ENCODE measurements around the gene ECPAS.
"Not testable (repeated sequence)": the region's sequence is repeated elsewhere in the genome, so short reads cannot be mapped to it uniquely, and the experiment has no call there.

The ECPAS gene

DNA sequence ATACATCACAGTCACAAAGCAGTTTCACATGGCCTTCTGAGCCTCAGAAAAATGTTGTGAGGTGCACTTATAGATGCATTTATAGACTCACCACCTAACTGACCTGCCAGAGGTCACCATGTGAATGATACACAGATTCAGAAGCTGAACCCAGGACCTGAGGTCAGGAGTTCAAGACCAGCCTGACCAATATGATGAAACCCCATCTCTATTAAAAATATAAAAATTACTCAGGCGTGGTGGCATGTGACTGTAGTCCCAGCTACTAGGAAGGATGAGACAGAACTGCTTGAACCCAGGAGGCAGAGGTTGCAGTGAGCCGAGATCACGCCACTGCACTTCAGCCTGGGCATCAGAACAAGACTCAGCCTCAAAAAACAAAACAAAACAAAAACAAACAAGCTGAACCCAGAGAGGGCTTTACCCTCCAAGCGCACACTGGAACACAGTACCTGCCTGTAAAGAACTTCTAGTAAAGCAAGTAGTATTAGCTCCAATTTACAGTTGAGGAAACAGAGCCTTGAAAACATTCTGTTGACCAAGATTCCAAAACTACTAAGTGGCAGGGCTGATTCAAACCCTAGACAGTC, 16.3 kb downstream of the ECPAS start:
- no peak for DNase-seq

DNA sequence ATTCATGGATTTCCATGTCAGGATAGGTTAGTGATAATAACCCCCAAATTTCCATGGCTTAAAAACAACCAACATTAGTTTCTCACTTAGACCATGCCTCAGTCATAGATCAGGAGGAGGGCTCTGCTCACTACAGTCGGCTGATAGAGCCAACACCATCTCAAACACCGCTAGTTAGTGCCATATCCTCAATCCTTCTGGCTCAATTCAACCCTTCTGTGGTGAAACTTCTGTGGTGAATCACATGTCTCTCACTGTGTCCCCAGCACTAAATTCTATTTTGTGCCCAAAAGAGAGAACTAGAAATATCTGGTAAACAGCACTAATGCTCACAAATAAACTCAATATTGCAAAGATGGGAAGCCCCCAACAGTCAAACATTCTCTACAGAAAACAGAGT, 21.1 kb downstream of the ECPAS start:
- no peak for DNase-seq

DNA sequence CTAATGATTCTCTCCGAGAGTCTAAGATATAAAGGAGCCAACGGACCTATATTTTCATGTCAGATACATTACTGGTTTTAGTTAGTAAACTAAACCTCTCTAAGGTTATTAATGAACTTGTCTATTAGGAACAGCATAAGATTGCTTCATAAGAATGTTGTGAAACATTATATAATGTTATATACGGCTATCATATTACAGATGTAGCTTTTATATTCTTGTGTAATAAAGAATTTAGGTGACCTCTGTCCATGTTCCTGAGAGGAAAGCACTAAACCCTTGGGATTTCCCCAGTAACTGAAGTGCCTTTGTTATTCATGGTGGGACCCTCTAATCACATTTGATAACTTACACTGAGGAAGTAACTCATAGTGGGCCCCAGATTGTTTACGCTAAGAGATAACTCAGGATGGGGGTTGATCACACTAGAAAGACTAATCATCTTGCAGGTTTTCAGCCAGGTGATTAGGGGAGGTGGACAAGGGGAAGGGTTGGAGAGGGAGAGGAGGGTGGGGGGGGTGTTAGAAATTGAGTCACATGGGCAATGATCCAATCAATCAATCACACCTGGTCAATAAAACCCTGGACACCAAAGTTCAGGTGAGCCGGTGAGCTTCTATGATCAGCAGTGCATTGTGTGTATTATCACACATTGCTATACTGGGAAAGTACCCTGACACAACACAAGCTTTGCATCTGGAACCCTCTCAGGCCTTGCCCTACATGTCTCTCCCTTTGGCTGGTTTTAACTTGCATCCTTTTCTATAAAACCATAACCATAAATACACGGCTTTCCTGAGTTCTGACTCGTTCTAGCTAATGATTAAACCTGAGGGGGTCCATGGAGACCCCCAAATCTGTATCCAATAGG, 25.8 kb downstream of the ECPAS start:
- no peak for DNase-seq

DNA sequence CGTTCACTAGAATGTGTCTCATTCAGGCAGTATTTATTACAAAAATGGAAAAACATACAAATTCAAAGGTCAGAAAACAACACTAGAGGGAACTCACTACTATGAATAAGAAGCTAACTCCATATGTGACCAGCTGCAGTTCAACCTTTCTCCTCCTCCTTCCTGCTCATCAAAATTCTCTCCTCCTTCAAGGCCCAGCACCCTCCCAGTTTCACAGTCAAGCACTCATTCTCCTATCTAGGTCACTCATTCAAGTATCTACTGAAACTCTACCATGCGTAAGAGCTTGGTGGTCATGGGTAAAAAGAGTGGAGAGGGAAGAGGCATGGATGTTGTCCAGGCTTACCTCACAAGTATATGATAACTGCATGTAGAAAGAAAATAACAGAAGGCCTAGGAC, 27.7 kb downstream of the ECPAS start:
- no peak for DNase-seq

DNA sequence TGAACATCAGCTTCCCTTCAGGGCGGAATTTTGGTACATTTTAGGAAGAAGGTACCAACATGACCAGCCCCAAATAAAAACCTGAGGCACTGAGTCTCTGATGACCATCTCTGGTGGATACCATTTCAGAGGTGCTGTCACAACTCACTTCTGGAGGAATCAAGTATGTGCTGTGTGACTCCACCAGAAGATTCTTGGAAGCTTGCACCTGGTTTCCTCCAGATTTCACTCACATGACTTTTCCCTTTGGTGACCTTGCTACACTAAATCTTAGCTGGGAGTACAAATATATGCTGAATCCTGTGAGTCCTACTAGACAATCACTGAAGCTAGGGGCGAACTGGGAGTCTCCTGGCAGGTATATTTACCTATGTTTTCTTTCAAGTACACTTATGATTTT, 28.5 kb downstream of the ECPAS start:
- DNase-seq: no peak

DNA sequence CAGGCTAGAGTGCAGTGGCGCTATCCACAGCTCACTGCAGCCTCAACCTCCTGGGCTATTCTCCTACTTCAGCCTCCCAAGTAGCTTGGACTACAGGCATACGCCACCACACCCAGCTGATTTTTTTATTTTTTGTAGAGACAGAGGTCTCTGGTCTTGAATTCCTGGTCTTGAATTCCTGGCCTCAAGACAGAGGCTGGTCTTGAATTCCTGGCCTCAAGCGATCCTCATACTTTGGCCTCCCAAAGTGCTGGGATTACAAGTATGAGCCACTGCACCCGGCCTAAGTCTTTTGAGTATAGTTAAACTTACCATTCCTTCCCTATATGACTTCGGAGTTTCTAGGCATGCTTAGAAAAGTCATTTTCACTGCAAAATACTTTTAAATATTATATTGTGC, 29.4 kb downstream of the ECPAS start:
- no peak for DNase-seq

DNA sequence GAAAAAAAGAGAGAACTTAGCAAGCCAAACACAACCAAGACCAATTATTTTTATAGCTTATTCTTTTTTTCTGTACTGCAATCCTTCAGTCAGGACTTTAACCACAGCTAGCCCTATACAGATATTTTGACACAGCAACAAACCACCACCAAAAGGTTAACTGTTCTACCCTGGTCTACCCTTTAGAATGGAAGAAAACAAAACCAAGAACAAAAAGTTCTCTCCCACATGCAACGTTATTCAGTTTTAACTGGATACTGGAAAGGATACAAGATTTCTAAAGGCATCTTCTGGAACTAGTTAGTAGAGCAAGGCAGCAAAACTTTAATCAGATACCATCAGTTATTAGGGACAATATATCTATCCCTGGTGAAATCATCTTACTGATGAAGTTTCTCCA, 32.6 kb downstream of the ECPAS start:
- no peak for DNase-seq

DNA sequence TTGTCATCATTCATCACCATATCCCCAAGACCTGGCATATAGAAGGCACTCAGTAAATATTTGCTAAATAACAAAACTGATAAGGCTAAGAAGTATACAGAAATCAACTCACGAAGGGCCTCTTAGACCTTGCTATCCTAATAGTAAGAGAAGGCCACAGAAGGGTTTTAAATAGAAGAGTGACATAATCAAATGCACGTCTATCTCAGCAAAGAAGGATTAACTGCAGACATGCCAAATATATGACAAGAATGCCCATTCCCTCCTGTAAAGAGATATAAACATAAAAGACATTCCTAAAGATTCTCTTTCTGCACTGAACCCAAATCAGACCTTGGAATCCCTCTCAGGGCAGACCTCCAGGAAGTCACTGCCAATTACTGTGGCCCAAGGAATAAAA, 34.1 kb downstream of the ECPAS start:
- no peak for DNase-seq

DNA sequence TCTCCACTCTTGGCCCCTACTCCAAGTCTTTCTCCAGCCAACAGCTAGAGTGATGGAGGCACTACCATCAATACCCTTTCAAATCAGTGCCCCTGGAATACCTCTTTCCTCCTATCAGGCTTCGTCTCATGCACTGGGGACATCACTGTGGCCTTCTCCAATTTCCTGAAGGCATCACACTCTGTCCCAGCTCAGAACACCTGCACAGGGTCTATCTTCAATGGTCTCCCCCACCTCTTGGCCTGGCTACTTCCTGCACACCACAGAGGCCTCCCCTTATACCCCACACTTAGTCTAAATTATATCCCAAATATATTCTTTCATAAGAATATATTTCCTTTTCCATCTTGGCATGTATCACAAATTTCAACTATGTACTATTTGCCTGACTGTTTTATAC, 34.5 kb downstream of the ECPAS start:
- no peak for DNase-seq

DNA sequence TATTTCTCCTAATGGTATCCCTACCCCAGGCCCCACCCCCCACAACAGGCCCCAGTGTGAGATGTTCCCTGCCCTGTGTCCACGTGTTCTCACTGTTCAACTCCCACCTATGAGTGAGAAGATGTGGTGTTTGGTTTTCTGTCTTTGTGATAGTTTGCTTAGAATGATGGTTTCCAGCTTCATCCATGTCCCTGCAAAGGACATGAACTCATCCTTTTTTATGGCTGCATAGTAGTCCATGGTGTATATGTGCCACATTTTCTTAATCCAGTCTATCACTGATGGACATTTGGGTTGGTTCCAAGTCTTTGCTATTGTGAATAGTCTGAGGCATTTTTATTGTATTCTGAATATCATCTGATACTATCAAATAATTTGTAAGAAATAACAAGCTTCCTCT, 38.4 kb downstream of the ECPAS start:
- DNase-seq: not testable (repeated sequence)

DNA sequence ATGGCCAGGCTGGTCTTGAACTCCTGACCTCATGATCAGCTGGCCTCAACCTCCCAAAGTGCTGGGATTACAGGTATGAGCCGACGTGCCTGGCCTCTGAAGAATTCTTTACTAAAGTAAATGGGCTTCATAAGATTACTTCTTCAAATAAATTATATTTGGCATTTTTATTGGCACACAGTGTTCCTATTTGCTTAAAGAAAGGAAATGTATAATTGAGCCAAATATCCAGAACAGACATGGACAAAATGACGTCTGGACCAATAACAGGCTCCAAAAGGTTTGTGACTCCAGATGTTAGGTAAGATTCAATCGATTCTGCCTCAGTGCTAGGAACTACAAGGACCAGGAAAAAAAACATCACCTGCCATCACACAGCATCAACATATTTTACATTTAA, 40.7 kb downstream of the ECPAS start:
- no peak for DNase-seq

DNA sequence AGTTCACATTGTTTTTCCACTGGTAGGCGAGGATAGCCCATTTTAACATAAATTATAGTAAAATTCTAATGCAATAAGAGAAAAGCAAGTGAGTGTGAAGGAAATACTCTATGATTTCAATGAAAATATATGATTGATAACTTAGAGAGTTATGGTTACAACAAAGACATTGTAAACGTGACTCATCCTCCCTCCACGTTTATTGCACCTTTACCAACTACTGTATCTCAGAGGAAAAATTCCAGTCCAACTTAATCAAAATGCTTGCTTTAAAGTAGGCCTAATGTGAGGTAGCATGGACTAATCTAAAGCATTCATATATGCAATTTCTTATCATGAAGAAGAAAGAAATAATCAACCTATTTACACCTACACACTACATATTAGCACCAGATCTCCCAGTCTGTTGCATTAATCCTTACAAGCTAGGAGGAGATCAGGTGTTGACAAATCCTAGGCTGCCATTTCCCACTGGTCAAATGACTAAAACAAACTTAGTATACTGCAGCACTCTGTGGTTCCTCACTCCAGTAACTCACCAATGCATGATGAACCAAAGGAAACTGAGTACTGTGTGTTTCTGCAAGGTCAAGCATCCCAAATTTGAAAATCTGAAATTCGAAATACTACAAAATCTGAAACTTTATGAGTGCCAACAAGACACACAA, 41.7 kb downstream of the ECPAS start:
- no peak for DNase-seq

DNA sequence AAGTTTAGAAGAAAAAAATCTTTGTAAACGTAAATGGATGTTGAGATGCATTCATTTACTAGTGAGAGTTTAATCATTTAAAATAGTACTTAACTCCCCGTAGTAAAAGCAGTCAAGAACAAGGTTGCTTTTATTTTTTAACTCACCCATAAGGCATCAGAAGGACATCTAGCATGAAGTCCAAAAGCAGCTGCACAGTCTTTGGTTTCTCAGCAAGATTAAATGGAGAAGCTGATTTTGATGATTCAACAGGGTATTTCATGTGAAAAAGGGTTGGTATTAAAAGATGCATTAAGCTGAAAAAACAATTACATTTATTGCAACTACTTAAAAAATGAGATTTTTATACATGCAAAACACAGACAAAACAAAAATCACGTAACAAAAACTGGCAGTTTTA, 44.0 kb downstream of the ECPAS start:
- DNase-seq: no peak

DNA sequence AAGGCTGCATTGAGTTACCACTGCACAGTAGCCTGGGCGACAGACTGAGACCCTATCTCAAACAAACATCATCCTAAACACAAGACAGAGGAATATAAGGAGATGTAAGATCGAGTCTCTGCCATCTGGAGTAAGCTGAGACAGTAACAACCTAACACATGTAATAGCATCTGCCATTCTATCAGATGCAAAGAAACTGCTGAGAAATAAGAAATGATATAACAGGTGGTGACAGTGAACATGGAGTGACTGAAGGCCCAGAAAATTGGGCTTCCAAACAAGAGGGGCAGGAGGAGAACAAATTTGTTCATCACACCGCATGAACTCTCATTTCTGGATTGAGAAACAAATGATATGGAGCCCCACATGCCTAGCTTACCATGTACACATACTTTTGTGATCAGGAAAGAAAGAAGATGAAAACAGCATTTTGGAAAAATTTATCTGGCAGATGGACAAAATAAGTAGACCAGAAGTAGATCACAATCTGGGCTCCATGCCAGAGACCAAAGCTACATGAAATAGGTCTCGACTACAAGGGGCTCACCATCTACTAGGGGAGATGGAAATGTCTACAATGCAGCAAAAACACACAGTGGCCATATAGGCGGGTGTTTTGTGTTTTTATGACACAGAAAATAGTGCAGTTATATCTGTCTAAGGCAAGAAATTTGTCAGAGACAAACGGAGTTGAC, 45.5 kb downstream of the ECPAS start:
- no peak for DNase-seq

DNA sequence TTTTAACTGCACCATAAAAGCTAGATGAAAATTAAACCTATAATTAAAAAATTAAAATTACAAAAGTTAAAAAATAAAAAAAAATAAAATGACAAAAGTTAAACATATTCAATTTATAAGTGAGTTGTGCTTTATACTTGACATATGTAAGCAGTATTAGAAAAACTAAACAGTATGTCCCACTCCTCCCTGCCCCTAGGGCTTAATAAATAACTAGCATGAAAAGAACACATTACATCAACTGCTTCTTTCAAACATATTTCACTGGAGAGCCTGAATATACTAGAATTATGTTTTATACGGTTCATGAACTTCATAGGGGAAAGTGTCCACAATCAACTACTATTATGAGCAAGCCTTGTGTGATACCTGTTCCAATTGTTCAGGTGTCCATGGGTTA, 47.6 kb downstream of the ECPAS start:
- DNase-seq: no peak

DNA sequence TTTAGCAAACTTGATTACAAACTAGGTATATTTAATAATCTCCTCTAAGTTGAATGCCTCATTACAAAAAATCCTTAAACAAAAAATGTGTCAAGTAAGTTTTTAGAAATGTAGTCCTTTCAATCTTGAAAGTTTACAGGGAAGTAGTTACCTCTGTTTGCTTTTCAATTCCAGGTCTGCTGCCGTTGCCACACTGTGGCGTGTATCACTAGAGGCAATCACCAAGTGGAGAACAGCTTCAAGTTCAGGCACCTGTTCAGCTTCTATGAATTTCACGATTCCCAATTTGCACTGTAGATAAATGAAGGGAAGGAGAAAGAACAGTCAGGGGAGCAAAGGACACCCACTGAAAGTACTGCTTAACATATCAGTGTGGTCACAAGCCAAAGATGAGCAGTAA, 51.1 kb downstream of the ECPAS start:
- no peak for DNase-seq

DNA sequence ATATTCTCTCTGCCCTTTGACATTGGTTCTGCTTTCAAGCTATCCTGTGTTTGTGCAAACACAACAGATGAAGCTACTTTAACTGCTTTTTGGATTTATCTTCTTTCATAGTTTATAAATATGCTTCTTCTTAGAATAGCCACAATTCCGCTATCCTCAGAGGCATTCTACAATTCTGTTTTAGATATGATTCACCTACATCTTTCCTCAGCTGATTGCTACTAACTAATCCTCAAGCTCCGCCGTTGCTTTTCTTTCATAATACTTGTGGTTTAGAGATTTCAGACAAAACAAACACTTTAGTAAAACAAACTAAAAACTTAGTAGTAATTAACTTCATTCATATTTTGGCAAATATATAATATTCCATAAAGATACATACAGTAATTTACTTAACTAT, 52.5 kb downstream of the ECPAS start:
- DNase-seq: no peak

DNA sequence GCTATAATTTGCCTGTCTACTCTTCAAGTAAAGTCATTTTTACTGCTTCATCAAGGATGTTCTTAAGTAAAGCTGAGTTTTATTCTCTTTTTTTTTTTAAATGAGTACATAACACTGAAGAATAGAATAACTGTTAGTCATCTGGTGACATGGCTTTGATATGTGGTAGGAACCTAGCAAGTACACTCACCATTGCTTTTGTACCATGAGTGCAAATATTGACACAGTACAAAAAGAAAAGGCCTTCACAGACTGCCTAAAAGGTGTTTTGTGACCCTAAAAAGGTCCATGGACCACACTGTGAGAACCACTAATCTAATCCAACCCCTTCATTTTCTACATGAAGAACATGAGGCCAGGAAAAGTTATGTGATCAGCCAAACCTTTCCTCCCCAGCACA, 55.0 kb downstream of the ECPAS start:
- no peak for DNase-seq

DNA sequence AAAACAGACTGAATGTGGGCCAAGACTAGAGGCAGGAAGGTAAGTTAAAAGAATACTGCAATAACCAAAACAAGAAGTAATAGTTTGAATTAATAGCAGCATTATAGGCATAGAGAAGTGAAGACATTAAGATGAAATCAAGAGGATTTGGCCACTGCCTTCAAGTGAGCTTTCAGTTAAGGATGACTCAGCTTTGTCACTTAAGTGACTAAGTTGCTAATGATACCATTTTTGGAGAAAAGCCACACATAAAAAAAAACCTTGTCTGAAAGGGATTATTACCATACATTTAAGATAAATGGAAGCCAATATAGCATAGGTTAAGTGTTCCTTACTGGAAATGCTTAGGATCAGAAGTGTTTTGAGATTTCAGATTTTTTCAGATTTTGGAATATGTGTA, 57.0 kb downstream of the ECPAS start:
- DNase-seq: no peak

DNA sequence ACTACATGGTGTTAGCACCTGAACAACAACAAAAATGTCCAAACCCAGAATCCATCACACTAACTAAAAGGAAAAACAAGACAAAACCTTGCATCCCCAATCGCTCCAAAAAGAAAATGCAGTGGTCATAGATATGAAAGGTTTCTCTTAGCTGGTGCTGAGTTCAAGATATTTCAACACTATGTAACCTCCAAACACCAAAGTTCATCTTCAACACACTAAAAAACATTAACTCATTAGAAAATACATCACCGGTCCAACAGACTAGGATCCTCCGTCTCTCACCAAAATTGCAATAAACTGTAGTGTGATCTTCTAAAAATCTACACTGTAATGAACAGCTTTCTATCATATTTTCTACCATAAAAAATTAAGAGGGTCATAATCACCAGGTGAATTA, 60.8 kb downstream of the ECPAS start:
- DNase-seq: no peak

DNA sequence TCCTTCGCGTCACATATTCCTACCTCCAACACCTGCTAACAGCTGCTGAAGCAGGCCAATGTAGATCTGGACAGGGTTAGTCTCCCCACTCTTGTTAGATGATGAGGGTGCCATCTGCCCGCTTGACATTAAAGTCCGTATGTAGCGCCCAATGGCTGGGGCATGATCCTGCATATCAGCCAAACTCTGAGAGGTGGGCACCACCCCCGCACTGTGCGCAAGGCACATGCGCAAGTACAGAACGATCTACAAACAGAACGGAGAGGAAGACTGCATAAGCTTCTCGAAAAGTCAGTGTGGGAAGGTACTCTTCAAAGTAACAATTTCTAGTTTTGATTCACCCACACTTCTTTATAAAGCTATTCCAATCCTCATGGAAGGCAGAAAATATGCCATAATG, 69.8 kb downstream of the ECPAS start:
- DNase-seq: no peak

DNA sequence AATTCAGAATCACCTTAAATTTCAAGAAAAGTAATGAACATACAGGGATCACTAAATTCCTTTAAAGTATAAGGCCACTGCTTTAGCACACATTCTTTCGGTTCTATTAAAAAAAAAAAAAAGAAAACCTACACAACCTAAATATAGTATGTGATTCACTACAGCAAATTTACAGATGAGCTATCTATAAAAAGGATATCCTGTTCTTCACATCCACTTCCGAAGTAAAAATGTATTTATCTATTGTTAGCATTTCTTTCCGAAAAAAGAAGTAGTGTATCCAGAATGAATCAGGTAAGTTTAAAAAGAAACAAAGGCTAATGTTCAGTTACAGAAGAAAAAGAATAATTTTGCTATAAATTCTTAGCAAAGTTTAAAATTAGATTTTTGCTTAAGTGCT, 70.2 kb downstream of the ECPAS start:
- no peak for DNase-seq

DNA sequence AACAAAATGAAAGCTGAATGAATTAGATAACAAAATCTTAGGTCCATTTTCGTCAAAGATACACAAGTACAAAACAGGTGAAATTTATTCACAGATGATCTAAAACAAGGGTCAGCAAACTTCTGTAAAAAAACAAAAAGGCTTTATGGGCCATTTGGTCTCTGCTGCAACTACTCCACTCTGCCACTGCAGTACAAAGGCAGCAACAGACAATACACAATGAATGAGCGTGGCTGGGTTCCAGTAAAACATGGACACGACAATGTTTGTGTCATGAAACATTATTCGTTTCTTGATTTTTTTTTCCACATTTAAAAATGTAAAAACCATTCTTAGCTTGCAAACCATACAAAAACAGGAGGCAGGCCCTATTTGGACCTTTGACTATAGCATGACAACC, 71.9 kb downstream of the ECPAS start:
- no peak for DNase-seq

DNA sequence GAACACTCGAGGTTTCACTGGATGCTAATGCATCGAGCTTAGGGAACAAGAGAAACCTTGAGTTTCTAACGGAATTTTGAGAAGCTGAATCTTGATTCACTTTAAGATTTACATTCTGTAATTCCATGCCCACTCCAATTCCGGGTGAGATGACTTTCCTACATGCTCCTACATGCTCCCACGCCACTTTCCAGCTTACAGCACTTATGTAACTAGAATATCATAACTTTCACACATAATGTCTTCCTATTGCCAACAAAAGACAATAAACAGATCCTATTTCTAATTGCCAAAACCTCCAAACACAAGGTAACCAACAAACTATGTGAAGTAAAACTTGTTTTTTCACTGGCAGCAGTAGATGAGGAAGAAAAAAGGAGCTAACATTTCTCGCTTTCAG, 72.9 kb downstream of the ECPAS start:
- DNase-seq: no peak
